Activated CD4-positive, alpha-beta T cell treated with anti-CD3 and anti-CD28 coated beads, Interleukin-2, amount 50 U/mL, for 16 hours (primary cell): ENCODE data around the gene BANP.
"Not testable (repeated sequence)": the region's sequence is repeated elsewhere in the genome, so short reads cannot be mapped to it uniquely, and the experiment has no call there.

Experiments
- DNase-seq: peaks from one replicate; pipeline ENCODE4 v3.0.0-alpha.2; 2020

Gene BANP

DNA sequence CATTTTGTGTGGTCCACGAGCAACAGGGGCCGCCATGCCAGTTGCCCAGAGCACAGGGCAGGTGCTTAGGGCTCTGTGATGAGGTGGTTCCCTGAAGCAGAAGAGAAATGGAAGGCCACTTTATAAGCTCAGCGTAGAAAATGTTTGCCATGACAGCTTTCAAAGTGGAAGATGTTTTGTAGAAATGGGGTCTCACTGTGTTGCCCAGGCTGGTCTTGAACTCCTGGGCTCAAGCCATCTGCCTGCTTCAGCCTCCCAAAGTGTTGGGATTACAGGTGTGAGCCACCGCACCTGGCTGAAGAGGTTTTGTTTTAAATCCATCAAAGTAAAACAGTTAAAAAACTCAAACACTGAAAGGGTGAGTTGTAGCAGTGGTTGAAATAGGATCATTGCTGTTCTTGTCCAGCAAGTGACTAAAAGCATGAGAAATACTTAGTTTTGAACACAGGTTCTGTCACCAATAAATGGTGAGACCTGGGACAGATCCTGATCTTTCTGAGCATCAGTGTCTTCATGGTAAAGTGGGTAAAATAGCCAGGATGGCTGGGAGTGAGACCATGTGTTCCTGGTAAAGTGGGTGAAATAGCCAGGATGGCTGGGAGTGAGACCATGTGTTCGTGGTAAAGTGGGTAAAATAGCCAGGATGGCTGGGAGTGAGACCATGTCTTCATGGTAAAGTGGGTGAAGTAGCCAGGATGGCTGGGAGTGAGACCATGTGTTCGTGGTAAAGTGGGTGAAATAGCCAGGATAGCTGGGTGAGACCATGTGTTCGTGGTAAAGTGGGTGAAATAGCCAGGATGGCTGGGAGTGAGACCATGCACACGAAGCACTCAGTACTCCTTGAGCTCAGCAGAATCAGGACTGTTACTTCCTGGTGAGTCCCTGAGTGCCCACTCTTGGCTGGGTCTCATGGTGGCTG lies 46.0 kb downstream of the BANP start:
- DNase-seq = no peak

DNA sequence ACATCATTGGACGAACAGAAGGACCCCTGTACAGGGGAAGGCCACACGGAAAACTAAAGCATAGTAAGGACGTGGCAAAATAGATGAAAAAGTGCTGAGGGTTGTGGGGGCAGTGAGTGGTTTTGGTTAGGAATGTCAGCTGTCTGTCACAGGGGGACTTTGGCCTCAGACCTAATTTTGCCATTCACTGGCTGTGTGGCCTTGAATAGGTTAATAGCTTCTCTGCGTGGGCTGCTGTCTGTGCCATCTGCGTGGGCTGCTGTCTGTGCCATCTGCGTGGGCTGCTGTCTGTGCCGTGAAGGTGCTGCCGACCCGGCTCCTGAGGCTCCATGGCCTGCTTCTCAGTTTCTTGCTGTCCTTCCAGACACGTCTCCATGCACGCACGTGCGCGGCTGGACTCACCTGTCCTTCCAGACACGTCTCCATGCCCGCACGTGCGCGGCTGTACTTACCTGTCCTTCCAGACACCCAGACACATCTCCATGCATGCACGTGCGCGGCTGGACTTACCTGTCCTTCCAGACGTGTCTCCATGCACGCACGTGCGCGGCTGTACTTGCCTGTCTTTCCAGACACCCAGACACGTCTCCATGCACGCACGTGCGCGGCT lies 47.1 kb downstream of the BANP start:
- not testable (repeated sequence) for DNase-seq

DNA sequence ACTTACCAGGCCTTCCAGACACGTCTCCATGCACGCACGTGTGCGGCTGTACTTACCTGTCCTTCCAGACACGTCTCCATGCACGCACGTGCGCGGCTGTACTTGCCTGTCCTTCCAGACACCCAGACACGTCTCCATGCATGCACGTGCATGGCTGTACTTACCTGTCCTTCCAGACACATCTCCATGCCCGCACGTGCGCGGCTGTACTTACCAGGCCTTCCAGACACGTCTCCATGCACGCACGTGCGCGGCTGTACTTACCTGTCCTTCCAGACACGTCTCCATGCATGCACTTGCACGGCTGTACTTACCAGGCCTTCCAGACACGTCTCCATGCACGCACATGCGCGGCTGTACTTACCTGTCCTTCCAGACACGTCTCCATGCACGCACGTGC lies 47.8 kb downstream of the BANP start:
- DNase-seq = not testable (repeated sequence)

DNA sequence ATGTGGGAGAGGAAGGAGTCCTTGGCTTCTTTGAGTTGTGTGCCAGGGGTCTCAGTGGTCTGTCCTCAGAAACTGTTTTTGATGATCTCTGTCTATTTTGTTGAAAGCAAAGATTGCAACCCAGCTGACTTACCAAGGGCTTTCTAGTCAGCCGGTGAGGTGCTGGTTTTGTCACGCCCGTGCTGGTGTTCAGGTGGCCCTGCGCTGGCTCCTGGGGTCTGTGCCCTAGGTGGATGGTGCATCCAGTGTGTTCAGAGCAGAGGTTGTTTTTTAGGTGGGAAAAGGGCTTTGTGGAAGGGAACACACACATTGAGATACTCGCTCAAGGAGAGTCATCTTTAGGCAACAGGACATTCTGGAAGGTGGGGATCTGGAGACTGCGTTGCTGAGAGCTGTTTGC lies 51.0 kb downstream of the BANP start:
- no peak for DNase-seq

DNA sequence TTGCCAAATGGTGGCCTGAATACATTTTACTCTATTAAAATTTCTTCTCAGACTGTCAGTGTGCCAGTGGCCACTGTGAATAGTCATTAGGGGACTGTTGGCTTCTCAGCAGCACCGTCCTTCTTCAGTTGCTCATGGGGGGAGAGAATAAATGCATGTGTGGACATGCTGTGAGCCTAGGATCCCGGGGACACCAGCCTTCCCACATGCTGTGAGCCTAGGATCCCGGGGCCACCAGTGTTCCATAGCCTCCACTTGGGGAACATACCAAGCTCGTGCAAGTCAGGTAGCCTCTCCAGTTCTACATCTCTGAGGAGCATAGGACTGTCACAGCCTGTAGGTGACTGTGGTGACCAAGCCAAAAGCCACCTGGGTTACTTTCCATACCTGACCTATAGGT lies 51.5 kb downstream of the BANP start:
- DNase-seq = no peak

DNA sequence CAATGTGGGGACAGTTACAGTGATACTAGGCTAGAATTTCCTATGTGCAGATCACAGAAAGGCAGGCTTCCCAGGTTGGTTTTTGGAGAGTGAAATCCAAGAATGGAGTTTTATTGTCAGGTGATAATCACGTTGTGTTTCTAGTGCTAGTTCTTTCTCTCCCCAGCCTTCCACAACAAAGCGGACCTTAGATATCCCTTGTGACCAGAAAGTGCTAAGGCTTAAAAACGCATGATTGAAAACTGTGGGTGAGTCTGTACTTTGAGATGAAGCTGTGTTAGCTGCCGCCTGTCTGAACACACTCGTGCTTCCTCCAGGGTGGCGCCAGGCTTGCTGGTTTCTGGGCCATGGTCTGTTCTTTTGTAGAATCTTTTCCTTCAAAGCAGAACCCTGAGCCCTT lies 52.1 kb downstream of the BANP start:
- no peak for DNase-seq

DNA sequence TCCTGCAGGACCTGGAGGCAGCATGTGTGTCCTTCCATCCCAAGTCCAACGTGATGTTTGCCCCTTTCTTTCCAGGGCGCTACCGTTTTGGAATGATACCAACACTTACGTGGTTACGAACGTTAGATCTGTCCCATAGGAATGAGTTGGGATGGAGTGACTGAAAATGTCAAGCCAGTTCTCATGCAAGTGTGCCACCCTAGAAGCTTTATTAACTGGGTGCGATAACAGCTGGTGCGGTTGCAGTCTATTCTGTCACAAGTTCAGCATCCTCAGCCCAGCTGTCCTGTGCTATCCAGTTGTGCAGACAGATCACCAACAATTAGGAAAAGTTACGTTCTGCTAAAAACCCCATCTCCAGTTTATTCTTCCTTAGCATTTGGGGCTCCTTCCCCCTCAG lies 52.5 kb downstream of the BANP start:
- no peak for DNase-seq

DNA sequence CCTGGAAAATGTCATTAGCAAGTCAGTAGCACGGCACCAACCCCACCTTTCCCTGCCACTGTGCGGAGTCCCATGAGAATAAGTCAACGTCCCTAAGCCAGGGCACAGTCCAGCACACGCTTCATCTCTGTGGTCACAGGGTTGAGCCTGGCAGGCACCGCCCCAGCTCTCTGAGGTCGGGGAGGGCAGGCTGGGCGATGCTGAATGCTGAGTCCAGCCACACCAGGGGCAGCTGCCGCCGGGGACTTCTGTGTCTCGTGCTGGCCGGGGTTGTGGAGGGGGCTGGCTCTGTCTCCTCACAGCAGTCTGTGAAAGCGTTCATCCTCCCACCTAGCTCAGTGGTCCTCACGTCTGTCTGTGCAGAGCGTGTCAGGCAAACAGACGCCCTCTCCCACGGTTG lies 53.2 kb downstream of the BANP start:
- DNase-seq = no peak

DNA sequence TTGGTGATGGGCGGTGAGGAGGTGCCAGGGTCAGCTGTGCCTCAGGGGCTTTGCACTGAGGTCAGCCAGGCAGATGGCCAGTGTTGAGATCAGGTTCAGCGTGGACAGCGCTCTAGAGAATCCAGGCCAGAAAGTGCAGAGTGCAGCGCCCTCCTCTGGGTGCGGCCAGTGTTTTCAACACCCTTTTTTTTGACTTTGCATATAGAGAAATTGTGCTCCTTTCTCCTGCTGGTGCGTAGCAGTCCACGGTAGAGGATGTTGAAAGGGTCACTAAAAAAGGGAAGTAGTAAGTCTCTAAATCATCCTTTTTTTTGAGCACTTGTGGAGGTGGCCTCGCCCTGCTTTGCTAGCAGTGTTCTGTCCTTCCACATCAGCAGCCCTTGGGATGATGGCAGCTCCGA lies 53.9 kb downstream of the BANP start:
- no peak for DNase-seq

DNA sequence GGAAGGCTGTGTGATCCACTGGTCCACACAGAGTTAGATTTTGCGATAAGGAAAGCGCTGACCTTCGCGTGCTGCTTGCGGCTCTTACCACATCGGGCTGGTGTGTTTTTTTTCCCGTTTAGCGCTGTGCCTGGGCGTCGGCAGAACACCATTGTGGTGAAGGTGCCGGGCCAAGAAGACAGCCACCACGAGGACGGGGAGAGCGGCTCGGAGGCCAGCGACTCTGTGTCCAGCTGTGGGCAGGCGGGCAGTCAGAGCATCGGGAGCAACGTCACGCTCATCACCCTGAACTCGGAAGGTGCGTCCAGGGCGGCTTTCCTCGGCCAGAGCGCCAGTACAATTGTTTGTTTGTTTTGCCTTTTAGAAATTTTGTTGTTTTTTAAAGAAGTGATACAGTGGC lies 54.7 kb downstream of the BANP start:
- no peak for DNase-seq

DNA sequence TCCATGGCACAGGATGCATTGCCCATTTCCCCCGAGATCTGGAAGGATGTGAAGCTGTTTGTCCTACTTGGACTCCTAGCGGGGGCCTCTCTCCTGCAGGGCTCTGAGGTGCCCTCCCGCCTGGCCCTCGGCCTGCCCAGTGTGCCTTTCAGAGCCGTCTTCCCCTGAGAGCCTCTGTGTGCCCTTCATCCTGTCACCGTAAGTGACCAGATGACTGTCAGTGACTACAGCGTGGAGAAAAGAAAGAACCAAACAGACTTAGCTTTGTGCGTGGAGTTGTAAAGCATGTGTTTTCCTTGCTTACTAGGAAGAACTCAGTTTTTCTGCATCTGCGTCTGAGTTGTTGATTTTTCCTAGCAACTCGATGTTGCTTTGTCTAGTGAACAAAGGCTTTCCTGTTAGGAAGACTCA lies 56.1 kb downstream of the BANP start:
- DNase-seq = no peak

DNA sequence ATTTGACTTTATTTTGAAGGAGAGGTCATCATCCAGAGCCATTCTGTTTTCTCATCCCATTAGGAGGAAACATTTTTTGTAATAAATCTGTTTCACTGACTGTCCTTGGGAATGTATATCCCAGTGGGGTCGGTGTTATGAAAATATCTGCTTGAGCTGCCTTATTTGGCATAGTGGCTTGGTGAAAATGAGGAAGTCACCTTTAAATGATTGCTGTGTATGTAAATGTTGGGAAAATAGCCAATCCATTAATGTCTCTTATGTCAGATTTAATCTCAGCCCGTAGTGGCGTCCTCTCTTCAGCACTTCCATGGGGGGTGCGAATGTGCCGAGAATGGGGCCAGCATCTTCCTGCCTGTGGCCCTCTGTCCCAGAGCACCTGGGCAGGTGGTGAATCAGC lies 57.6 kb downstream of the BANP start:
- no peak for DNase-seq

DNA sequence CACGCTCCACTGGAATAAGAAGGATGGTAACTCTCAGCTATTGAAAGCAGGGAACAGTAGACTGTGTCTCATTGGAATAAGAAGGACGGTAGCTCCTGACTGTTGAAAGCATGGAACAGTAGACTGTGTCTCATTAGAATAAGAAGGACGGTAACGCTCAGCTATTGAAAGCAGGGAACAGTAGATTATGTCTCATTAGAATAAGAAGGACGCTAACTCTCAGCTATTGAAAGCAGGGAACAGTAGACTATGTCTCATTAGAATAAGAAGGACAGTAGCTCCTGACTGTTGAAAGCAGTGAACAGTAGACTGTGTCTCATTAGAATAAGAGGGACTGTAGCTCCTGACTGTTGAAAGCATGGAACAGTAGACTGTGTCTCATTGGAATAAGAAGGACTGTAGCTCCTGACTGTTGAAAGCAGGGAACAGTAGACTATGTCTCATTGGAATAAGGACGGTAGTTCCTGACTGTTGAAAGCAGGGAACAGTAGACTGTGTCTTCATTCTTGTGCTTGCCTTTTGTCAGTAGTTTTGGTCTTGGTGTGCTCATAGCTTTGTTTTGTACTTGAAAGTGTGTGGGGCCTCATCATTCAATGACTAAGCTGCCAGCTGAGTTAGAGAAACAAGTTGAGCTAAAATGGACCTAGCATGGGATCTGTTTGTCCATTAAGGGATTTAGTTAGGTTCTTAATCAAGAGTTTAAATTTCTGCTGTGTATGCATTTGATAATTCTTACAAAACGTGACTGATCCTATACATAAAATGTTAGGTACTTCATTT lies 58.5 kb downstream of the BANP start:
- no peak for DNase-seq

DNA sequence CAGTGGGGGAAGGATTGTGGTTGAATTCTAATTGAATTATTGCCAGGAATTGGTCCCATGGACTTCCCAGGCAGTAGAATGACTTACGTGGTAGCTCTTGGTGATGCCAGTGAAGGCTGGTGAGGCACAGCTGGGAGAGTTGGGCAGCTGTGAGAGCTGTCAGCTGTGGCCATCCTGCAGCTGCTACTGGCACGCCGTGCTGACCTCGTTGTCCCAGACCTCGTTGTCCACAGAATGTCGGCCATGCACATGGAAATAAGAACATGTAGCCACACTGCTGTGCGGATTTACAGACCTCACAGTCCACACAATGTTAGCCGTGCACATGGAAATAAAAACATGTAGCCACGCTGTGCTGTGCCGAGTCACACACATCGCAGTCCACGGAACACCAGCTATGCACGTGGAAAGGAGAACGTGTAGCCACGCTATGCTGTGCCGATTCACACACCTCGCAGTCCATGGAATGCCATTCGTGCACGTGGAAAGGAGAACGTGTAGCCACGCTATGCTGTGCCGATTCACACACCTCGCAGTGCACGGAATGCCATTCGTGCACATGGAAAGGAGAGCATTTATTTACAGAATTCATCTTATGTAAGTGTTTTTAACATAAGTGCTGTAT lies 59.2 kb downstream of the BANP start:
- no peak for DNase-seq

DNA sequence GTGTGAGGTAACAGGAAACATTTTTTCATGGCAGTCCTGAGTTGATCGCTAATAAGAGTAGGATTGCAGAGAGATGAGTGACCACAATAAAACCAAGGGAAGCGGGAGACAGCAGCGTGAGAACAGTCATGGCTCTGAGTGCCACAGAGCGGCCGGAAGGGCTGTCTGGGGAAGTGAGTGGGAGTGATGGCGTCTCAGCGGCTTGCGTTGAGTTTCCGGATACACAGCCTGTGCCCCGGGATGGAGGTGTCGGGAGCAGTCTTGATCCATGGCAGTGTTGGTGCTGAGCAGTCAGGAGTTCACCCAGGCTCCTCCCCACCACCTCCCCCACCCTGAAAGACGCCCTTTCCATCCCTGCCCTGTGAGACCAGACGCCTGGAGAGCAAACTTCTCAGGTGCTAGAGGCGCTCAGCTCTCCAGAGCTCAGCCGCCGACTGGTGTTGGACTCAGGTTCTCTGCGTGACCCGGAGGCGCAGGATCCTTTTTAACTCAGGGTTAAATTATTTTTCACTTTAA lies 59.8 kb downstream of the BANP start:
- DNase-seq = no peak

DNA sequence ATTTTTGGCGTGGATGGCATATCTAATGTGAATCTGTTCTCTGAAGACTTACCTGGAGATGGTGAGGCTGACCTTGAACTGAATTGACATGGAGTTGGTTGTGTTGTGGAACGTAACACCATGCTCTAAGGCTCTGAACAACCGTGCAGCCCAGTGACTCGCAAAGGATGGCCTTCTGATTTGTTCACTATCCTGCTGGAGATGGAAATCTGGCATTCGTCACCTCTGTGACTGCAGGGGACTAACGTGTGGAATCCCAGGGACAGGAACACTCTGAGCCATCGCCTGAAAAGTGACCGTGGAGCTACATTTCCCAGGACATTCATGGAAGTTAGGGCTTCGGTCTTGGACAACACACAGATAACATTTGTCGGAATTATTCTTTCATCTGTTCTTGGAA lies 61.1 kb downstream of the BANP start:
- no peak for DNase-seq

DNA sequence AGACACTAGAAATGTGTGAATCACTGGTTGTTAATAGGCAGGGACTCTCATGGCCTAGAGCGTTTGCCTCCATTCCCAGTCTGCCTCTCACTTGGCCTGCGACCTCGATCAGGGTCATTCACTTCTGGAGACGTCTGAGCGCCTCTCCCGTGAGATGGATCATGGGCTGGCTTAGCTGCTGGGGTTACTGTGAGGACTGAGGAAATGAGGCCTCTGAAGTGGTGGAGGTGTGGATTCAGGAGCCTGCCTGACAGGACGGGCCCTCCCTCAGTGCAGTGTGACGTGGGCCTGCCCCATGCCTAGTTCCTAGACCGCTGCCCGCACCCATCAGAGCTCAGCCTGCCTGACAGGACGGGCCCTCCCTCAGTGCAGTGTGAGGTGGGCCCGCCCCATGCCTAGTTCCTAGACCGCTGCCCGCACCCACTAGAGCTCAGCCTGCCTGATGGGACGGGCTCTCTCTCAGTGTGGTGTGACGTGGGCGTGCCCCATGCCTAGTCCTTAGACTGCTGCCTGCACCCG lies 61.9 kb downstream of the BANP start:
- DNase-seq = no peak

DNA sequence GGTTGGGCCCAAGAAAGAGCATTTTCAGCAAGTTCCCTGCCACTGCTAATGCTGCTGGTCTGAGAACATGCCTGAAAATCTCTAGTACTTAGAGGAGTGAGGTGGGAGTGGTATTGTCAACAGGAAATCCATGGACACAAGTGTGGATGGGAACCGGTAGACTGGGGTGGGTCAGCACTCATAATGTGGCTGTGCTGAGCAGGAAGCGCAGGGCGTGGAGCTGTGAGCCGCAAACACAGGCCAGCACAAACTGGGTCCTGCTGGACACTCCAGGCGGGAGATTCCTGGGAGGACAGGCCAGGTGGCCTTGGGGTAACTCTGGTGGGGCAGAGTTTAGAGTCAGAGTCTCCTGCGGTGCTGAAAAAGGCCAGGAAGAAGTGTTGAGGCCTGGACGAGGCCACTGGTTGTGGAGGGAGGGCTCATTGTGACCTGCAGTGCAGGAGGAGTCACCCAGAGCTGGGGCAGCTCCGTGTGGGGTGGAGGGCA lies 62.6 kb downstream of the BANP start:
- no peak for DNase-seq

DNA sequence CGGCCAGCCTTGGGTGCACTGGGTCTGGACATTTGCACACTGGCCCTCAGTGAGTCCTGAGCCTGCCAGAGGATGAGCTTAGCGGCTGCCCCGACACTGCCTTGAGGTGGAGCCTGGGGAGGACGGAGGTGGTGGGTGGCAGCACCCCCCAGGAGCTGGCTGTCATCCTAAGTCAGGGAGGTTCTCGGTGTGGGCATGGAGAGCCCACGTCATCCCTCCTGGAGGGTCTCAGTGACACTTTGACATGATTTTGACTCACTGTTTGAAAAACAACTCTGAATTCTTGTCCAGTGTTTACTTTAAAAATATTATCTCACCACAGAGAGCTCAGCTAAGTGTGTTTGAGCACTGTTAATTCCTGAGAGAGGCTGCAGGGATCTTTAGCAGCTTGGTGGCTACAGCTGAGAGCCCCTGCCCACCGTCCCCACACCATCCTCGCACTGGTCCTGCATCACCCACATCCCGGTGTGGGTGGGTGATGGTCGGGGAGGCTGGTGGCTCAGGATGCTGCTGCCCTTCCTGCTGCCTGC lies 63.1 kb downstream of the BANP start:
- no peak for DNase-seq

DNA sequence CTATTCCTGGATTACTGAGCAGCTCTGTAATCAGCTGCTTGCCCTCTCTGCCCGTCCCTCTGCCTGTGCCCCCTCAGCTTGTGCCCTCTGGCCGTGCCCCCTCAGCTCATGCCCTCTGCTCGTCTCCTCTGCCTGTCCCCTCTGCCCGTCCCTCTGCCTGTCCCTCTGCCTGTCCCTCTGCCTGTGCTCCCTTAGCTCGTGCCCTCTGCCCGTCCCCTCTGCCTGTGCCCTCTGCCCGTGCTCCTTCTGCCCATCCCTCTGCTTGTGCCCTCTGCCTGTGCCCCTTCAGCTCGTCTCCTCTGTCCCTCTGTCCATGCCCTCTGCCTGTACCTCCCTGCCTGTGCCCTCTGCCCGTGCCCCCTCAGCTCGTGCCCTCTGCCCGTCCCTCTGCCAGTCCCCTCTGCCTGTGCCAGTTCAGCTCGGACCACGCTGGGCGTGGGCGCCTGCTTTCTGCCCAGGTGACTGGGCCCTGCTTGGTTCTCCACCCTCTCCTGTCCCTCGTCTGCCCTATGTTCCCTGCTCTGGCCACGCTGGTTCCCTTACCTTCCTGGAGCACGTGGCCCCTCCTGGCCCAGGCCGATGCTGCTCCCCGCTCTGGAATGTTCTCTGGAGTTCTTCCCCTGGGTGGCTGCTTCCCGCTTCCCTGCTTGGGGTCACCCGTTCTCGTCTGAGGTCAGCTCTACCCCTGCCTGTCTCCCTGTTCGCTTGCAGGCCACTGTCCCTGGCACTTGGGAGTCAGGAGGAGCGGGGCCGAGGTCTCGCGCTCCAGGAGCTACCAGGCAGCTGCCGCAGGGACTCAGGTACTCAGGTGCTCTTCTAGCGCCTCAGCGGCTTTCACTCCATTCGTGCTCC lies 63.9 kb downstream of the BANP start:
- DNase-seq = no peak

DNA sequence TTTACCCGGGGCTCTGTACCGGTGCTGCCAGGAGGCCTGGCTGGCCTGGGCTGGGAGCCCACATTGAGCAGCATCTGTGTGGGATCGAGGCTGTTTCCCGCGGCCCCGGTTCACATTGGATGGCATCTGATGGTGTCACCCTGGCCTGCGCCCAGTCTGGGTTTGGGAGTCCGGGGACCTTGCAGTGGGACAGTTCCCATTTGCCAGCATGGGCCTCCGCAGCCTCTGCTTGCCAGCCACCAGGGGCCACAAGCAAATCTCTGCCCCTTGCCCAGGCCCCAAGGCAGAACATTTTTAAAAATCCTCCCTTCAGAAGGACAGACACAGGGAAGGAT lies 64.5 kb downstream of the BANP start:
- no peak for DNase-seq

DNA sequence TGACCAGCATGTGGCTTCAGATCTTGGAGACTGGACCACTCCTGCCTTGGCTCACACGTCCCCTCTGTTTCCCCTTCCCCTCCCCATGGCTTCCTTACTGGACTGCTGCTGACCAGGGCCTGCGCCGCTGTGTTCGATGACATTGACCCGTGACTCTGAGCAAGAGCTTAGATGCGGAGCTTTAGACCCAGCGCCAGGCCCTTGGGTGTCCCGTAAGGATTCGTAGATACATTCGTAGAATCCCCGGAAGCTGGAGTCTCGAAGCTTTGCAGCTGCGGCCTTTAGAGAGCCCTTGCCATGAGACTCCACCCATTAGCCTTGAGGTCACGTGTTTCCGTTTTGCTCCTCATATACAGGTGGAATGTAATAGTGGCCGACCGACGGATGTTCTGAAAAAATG lies 65.2 kb downstream of the BANP start:
- DNase-seq = not testable (repeated sequence)
